Right atrium auricular region (tissue), 2 donors: ENCODE data around the gene CCNA2. TPM values are rescaled to one million over a fixed set of nuclear protein-coding genes. Genes with fewer than 3 reads are reported as not detected.

Experiments used
- DNase-seq: peaks from one replicate; pipeline ENCODE4 v3.0.0-alpha.2; 2019; ENCODE audit warnings: low spot score
- H3K27ac ChIP-seq, 2 donors: fragments of 200-600 bp; sonication (generic); 1 replicate in 1 of 2; 2 replicates in 1 of 2; pipeline ENCODE4 v1.5.1; 2016 to 2019
- H3K27me3 ChIP-seq, 2 donors: fragments of 200-600 bp; sonication (generic); one replicate each; pipeline versions ENCODE4 v1.5.1 to v1.6.0; 2017 to 2019
- H3K36me3 ChIP-seq: fragments of 200-600 bp; sonication (generic); one replicate; pipeline ENCODE4 v1.5.1; 2016
- H3K4me1 ChIP-seq, 2 donors: fragments of 200-600 bp; sonication (generic); one replicate each; pipeline versions ENCODE4 v1.5.1 to v1.6.0; 2017 to 2019
- H3K4me3 ChIP-seq, 2 donors: fragments of 200-600 bp; sonication (generic); 1 replicate in 1 of 2; 2 replicates in 1 of 2; pipeline ENCODE4 v1.5.1; 2017 to 2019; ENCODE audit warnings: mild to moderate bottlenecking in 1 of 2, moderate library complexity in 1 of 2
- H3K9me3 ChIP-seq, 2 donors: fragments of 200-600 bp; sonication (generic); one replicate each; pipeline ENCODE4 v1.5.1; 2019
- total RNA-seq, 2 donors: library from RNA; depleted of rRNA; stranded (reverse); fragments of >200 nt; gene quantifications; one replicate each; pipeline ENCODE4 v1.1.0, GENCODE V29; 2016
- TF ChIP-seq, protein P1 (sequence below), 2 donors: fragments of 200-600 bp; sonication (generic); IDR thresholded peaks; one replicate each; pipeline ENCODE4 v1.5.1; 2019; ENCODE audit warnings: antibody characterized with exemption in 2 of 2

Gene CCNA2
- total RNA-seq, 2 donors from 2014 or later, result 0.51 to 1.3 TPM

DNA sequence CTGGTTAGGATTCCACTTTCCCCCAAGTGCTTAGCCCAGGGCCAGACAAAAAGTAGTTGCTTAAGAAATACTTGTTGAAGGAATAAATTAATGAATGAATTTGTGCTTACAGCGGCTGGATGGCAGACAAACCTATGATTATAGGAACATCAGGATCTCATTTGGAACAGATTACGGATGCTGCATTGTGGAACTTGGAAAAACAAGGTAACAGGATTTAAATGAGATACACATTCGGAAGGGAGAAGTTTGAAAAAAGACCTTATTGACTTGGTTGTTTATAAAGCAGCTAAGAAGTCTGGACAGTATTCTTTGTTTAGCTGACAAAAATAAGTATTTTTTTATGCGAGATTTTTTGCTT lies 22.0 kb downstream of the CCNA2 start:
- Histone ChIP-seq H3K9me3 (no peaks in the 10 kb centered on the region), H3K4me3 (peak overlapping the region; percentile 54 to 80), H3K36me3 (peaks cover 24% of the 10 kb centered on the region), H3K4me1 (peaks cover 0 to 15% of the 10 kb centered on the region in 2 donors), H3K27ac (peak overlapping the region; percentile 82 to 92), H3K27me3 (no peaks in the 10 kb centered on the region)
- TF ChIP-seq, protein P1, sequence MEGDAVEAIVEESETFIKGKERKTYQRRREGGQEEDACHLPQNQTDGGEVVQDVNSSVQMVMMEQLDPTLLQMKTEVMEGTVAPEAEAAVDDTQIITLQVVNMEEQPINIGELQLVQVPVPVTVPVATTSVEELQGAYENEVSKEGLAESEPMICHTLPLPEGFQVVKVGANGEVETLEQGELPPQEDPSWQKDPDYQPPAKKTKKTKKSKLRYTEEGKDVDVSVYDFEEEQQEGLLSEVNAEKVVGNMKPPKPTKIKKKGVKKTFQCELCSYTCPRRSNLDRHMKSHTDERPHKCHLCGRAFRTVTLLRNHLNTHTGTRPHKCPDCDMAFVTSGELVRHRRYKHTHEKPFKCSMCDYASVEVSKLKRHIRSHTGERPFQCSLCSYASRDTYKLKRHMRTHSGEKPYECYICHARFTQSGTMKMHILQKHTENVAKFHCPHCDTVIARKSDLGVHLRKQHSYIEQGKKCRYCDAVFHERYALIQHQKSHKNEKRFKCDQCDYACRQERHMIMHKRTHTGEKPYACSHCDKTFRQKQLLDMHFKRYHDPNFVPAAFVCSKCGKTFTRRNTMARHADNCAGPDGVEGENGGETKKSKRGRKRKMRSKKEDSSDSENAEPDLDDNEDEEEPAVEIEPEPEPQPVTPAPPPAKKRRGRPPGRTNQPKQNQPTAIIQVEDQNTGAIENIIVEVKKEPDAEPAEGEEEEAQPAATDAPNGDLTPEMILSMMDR (IDR thresholded peaks at IDR 0.05), result no peak
- DNase-seq, result no peak

DNA sequence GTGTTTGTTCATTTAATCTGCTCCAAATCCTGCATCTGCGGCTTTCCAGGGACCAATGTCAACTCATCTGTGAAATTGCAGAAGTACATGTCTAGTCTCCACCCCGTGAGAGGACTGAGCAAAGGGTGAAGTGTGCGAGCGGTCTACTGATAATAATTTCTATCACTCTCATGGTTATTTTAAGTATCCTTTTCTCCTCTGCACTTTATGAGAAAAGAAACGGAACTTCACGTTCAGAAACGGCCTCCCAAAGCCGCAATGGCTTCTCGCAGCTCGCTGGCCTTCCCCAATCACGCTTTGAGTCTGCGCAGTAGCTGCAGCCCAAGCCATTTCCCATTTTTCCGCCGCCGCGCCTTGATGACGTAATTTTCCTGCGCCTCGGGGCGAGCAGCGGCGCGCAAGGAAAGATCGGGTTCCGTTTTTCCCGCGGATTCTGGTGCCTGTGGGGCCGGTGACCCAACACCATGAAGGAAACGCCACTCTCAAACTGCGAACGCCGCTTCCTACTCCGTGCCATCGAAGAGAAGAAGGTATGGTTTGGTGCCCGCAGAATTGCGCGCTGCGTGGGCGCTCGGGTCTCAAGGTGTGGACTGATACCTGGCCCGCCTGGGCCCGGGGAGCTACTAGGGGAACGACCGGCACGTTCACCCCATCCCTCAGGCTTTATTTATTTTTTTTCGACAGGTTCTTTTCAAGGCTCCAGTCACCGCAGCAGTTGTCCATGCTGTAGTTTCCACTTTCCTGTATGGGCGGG lies 22.5 kb downstream of the CCNA2 start, which contains the start of gene EXOSC9:
Gene EXOSC9 (plus strand): TSS at position 363 of the 754 bp plus-strand sequence. CDS start 102 bp downstream, at position 465.
- H3K4me1 ChIP-seq, result peaks cover 0 to 15% of the 10 kb centered on the region in 2 donors
- H3K36me3 ChIP-seq, result peaks cover 21% of the 10 kb centered on the region
- H3K9me3 ChIP-seq, result no peaks in the 10 kb centered on the region
- H3K4me3 ChIP-seq, result peak within 1 kb of the TSS; percentile 54 to 80
- DNase-seq, result peak; percentile 92
- H3K27me3 ChIP-seq, result no peaks in the 10 kb centered on the region
- TF ChIP-seq, protein P1 (IDR thresholded peaks at IDR 0.05), result no peak
- peak within 1 kb of the TSS; percentile 82 to 92 for H3K27ac ChIP-seq

DNA sequence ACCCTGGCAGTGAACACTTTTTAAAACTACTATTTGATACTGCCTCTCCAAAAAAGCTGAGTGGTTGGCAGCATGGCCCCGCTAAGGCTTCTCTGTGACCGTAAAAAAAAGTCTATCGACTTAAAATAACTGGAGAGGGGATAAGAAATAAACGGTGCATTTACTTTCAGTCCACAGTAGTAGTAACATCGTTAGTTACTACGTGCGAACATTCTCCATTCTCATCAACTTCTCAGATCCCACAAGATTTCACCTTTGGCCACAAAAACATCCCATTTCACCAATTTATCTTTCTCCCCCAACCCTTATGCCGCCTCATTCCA lies 23.1 kb downstream of the CCNA2 start:
- no peak for DNase-seq
- Histone ChIP-seq H3K4me3 (peak overlapping the region; percentile 54 to 80), H3K27me3 (no peaks in the 10 kb centered on the region), H3K4me1 (peaks cover 0 to 15% of the 10 kb centered on the region in 2 donors), H3K9me3 (no peaks in the 10 kb centered on the region), H3K27ac (peak overlapping the region; percentile 82 to 92), H3K36me3 (peaks cover 16% of the 10 kb centered on the region)
- TF ChIP-seq, protein P1 (IDR thresholded peaks at IDR 0.05), result no peak

DNA sequence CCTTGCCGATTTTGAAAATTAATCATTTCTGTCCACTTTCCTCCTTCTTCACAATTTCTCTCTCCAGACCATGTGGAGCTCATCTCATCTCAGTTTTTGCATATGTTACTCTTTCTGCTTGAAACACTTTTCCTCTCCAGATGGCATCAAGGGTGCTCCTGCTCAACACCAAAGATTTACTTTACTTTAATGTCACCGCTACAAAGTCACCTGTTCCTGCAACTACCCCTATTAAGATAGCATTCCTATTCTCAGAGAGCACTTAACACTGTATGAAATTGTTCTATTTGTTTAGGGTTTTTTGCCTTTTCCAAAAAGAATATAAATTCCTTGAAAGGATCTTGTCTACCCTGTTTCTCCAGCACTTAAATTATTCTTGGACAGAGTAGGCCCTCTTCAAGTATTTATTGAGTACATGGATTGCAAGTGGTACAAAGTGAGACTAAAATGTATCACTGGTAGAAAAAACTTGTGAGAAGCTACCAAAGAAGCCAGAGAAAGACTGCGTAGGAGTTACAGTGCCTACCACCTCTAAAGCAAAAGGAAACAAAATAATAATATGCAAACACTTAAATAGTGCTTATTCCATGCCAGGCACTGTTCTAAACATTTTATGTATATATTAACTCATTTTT lies 23.7 kb downstream of the CCNA2 start:
- Histone ChIP-seq H3K27me3 (no peaks in the 10 kb centered on the region), H3K36me3 (peaks cover 9% of the 10 kb centered on the region), H3K27ac (peak overlapping the region in 1 of 2 donors; percentile 92), H3K9me3 (no peaks in the 10 kb centered on the region), H3K4me3 (no peak overlapping the region), H3K4me1 (peaks cover 0 to 15% of the 10 kb centered on the region in 2 donors)
- DNase-seq, result no peak
- TF ChIP-seq, protein P1 (IDR thresholded peaks at IDR 0.05), result no peak

DNA sequence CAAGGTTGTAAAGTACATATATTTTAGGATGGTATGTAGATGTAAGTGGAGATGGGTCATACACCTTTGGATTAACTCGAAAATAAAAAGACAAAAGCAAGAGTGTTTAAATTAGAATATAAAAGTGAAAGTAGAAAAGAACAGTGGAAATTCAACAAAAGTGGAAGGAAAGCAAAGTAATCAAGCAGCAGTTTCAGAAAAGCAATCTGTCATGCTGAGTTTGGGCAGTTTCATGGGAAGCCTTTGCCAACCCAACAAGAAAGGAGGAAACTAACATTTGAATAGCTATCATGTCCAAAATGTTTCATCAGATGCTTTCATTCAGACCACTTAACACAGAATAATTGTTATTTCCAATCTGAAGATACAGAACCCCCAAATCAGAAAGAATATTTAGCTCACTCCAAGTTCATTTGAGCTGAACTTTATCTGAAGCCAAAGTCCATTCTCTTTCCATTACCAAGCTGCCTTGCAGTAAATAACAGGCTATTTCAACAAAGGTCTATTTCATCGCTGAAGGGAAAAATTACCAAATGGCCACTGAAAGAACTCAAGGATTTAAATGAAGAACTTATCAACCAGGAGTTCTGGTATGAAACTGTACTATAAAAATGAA lies 24.4 kb downstream of the CCNA2 start:
- no peak overlapping the region for H3K4me3 ChIP-seq
- H3K36me3 ChIP-seq, result peaks cover 3% of the 10 kb centered on the region
- peaks cover 0 to 15% of the 10 kb centered on the region in 2 donors for H3K4me1 ChIP-seq
- H3K9me3 ChIP-seq, result no peaks in the 10 kb centered on the region
- TF ChIP-seq, protein P1 (IDR thresholded peaks at IDR 0.05), result no peak
- H3K27ac ChIP-seq, result no peak overlapping the region
- H3K27me3 ChIP-seq, result no peaks in the 10 kb centered on the region
- DNase-seq, result no peak
